ENCODE data around the gene DENND4B.
A peak's percentile ranks its signal among the peaks of the same experiment; 100 is the strongest.

Gene DENND4B

DNA sequence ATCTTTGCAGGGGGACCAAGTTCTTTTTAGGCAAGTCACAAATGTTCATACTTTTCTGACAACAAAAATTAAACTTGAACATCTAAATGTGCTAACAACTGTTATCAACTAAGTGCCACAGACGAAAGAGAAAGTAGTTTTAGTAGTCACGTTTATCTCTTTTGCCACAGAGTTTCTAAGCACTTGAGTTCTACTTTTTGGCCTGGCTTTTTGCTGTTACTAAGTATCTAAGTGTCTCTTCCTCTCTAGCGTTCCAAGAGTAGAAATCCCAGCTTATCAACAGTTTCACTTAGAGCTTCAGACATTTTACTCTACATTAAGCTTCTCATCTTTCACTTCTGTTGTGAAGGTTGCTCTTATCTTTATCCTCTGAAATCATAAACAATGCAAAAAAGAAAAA, 58.0 kb downstream of the DENND4B start:
- no peak overlapping the region for H3K4me3 ChIP-seq (ENCODE audit: low read length)
- TF ChIP-seq, protein P1, sequence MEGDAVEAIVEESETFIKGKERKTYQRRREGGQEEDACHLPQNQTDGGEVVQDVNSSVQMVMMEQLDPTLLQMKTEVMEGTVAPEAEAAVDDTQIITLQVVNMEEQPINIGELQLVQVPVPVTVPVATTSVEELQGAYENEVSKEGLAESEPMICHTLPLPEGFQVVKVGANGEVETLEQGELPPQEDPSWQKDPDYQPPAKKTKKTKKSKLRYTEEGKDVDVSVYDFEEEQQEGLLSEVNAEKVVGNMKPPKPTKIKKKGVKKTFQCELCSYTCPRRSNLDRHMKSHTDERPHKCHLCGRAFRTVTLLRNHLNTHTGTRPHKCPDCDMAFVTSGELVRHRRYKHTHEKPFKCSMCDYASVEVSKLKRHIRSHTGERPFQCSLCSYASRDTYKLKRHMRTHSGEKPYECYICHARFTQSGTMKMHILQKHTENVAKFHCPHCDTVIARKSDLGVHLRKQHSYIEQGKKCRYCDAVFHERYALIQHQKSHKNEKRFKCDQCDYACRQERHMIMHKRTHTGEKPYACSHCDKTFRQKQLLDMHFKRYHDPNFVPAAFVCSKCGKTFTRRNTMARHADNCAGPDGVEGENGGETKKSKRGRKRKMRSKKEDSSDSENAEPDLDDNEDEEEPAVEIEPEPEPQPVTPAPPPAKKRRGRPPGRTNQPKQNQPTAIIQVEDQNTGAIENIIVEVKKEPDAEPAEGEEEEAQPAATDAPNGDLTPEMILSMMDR (conservative IDR thresholded peaks at IDR 0.05; ENCODE audit: low read depth, low read length) = no peak
- no peak for DNase-seq (ENCODE audit: low read depth)

DNA sequence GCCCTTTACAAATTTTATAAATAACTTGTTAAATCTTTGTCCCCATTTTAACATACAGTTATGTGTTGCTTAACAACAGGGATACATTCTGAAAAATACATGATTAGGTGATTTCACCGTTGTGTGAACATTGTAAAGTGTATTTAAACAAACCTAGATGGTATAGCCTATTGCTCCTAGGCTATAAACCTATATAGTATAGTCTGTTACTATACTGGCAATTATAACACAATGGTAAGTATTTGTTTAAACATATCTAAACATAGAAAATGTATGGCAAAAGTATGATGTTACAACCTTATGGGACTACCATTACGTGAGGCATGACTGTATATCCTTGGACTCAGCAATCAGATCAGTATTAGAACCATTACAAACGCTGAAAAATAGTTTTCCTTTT, 60.4 kb downstream of the DENND4B start:
- no peak for DNase-seq (ENCODE audit: low read depth)
- TF ChIP-seq, protein P1 (conservative IDR thresholded peaks at IDR 0.05; ENCODE audit: low read depth, low read length) = no peak
- no peak overlapping the region for H3K4me3 ChIP-seq (ENCODE audit: low read length)

DNA sequence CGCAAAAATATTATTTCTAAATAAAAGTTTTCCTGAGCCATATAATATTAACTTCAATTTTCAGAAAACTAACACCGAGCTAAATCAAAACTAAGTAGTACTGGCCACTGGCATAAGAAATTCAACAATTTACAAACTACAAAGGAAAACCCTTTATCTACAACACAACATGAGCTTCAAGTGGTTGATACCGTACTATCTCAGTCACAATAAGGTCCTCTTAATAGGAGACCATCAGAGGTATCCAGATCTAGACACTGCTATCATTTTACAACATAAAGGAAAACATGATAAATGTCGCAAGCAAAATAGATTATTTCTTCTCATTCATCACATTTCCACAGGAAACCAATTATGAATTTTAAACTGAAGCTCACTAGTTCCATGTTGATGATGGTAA, 63.3 kb downstream of the DENND4B start:
- H3K4me3 ChIP-seq (ENCODE audit: low read length) = no peak overlapping the region
- no peak for DNase-seq (ENCODE audit: low read depth)
- TF ChIP-seq, protein P1 (conservative IDR thresholded peaks at IDR 0.05; ENCODE audit: low read depth, low read length) = no peak

DNA sequence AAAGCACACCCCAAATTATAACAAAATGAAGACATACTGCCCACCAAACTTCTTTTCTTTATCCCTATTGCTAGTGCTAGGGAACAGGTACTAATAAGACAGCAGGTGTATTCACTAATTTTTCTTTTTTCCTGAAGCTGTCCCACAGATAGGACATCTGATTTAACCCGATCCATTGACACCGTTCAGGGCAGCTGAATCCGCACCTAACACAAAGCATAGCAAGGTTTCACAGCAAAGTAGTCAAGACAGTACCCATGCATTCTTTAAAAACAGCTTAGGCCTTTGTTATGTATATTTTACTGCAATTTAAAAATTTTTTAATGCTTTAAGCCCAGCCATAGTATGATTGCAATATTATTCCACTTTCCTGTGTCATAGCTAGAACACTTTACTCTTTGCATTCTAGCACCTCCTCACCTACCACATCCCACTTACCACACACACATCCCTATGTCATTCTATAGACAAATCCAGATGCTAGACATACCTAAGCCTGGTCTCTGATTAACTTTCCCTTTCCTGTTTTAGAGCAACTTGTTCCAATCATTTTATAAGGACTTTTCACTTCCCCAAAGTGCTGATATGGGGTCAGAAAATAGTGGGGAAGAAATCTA, 64.1 kb downstream of the DENND4B start:
- DNase-seq (ENCODE audit: low read depth) = no peak
- peak overlapping the region; percentile 45 for H3K4me3 ChIP-seq (ENCODE audit: low read length)
- TF ChIP-seq, protein P1 (conservative IDR thresholded peaks at IDR 0.05; ENCODE audit: low read depth, low read length) = no peak

DNA sequence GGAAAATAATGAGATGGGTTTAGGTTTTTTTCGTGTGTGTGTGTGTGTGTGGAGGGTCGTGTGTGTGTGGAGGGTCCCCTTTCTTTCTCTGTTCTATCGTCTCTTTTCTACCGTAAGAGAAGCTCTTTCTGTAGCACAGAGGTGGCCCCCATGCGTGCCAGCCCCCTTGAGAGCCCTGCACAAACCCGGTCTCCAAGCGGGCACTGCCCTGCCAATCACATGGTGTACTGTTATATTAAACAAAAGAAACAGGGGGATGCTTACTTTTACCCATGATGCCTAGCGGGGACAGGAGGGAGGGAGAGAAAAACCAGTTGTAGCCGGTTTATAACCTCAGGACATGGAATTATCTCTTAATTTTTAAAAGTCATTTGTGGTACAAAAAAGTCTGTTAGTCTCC, 64.8 kb downstream of the DENND4B start:
- TF ChIP-seq, protein P1 (conservative IDR thresholded peaks at IDR 0.05; ENCODE audit: low read depth, low read length) = no peak
- DNase-seq (ENCODE audit: low read depth) = peak; percentile 18
- peak overlapping the region; percentile 45 for H3K4me3 ChIP-seq (ENCODE audit: low read length)

DNA sequence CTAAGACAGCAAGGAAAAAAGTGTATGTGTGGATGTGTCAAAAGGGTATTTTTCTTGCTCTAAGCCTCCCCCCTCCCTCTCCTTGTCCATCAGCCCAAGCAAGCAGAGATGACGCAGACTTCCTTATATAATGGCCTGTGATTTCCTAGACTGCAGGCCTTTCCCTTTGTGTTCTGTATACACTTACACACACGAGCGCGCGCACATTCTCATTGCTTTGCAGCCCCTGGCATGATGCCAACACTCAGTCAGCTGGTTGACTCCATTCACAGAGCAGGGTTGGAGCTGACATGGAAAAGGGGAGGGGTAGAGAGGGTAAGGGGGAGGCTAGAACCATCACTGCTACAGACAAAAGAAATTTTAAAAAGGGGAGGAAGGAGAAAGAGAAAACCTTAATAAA, 65.6 kb downstream of the DENND4B start:
- H3K4me3 ChIP-seq (ENCODE audit: low read length) = peak overlapping the region; percentile 45

DNA sequence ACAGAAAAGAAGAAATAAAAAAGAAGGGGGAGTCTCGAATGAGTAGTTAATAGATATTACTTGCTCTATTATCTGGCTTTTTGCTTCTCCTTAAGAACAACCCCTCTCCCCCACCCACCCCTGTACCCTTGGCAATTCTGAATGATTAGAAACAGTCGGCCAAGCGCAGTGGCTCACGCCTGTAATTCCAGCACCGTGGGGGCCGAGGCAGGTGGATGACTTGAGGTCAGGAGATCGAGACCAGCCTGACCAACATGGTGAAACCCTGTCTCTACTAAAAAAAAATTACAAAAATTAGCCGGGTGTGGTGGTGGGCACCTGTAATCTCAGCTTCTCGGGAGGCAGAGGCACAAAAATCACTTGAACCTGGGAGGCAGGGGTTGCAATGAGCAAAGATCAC, 66.5 kb downstream of the DENND4B start:
- DNase-seq (ENCODE audit: low read depth) = no peak
- H3K4me3 ChIP-seq (ENCODE audit: low read length) = no peak overlapping the region
- TF ChIP-seq, protein P1 (conservative IDR thresholded peaks at IDR 0.05; ENCODE audit: low read depth, low read length) = no peak

More for the DNA sequence above, 65.6 kb downstream of the DENND4B start:
- TF ChIP-seq, protein P1 (conservative IDR thresholded peaks at IDR 0.05; ENCODE audit: low read depth, low read length) = no peak
- peak; percentile 97 for DNase-seq (ENCODE audit: low read depth)
